ENCODE measurements around the gene KIDINS220.

Gene KIDINS220

DNA sequence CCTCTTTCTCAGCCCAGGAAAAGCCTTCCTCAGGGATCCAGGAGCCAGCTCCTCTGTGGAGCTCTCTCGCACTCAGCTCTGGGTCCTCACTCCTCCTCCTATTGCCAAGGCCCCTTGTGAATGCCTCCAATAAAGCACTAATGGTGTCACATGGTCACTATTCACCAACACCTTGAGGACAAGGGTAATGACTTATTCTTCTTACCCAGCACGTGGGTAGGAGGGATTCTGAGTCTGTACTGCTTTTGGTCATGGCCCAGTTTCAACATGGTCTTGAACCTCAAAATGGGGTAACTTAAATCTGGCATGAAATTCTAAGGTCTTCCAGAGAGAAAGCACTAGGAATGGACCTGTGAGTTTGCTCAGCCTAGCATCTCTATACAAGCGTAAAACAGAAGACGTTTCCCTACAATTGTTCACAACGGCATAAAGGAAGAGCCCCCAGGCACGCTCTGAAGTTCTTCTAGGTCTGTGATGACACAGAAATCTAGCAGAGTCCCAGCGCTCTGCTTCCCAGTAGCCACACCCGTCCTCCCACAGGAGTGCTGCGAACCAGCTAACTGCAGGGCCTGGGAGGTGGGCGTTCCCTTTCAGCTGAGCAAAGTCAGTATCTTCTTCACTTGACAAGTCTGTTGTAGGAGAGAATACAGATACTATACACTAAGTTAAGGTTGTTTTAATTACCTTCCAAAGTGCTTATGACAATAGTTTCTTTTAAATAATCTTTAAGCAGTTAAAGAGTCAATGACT, 14.6 kb upstream of the KIDINS220 start:
- no peak for DNase-seq (ENCODE audit: low read depth in 2 of 2)

DNA sequence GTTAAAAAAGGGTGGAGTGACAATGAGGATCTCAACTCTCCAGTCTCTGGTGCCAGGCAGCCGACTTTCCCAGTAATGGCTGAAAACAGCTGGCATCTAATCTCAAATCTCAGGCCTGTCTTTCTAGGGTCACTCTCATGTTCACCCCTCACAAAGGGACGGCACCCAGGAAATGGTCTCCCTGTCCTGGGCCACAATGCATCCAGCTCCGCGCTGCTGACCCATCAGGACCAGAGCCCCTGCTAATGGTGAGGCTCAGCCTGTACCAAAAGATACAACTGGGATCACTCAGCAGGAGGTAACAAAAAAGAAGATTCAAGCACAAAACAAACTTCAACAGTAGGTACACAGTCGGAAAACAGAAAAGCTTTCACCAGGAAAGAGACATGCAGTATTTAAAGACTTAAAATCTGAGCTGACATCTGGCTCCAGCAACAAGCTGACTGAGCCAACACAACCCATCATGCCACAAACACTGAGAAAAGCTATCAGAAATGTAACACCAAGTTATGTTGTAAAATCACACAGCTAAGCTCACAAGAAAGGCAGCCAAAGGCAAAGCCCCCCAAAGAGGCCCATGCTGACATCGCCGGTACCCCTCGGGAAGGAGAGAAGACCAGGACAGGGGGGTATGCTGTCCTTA, 13.6 kb upstream of the KIDINS220 start:
- no peak for DNase-seq (ENCODE audit: low read depth in 2 of 2)

GRCh38 chr2:8849327-8849726, 11.9 kb upstream of the KIDINS220 start:
- no peak for DNase-seq (ENCODE audit: low read depth in 2 of 2)

GRCh38 chr2:8848328-8849100, 11.1 kb upstream of the KIDINS220 start:
- no peak for DNase-seq (ENCODE audit: low read depth in 2 of 2)

DNA sequence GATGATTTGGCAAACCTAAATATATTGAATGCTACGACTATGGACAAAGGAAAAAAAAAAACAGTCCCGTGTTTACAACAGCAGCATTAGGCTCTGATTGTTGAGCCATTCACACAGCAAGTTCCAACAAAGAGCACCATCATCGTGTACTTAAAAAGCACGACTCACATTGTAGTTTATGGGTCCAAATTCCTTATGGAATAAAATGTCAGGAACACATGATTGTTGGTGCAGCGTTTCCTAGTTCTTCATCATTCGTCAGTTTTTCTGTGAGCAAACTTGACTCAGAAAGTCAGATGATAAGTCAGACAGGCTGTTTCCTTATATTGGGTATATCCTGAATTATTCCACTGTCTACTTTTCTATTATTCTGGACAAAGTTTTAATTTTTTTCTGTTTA, 10.0 kb upstream of the KIDINS220 start:
- DNase-seq (ENCODE audit: low read depth in 2 of 2) = no peak

DNA sequence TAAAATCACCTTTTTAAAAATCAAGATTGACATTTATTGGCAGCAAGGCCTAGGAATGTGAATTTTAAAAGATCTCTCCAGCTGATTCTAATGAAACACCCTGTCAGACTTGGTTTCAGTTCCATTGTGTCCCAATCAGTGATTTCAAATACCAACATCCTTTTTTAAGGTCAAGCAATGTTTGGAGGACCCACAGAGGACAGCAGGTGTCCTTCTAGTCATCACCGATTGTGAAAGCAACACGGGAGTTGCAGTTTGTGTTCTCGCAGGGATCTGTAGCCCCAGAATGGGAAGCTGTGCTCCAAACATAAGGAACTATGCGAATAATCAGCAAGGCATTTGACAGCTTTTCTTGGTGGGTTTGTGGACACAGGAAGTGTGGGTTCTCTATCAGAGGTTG, 4.5 kb upstream of the KIDINS220 start:
- no peak for DNase-seq (ENCODE audit: low read depth in 2 of 2)

DNA sequence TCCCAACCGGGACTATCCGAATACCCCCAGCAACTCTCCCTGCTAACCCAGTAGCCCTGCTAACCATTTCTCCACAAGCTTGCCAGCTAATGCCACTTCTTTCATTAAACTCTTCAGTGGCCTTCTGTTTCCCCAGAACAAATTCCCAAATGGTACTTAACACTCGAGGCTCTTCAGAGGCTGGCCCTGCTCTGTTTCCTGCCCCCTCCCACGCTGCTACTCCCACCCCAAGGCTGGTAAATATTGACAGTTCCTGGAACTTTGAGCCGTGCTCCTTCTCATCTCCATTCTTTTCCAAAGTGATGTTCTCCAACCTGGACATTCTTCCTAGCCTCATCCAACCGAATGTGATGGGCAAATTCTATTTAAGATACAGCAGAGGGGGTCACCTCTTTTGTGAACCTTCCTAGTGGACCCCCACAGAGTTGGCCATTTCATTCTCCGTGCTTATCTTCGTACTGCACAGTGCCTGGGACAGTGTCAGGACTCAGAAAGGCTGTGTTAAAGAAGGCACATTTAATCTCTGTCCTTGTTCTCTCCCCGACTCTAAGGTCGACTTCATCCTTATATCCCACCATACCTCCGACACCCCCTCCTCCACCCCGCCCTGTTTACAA, 3.2 kb upstream of the KIDINS220 start:
- no peak for DNase-seq (ENCODE audit: low read depth in 2 of 2)

- DNase-seq (ENCODE audit: low read depth in 2 of 2) = no peak
These were observed 2.0 kb upstream of the KIDINS220 start for GRCh38 chr2:8839189-8839965.

DNA sequence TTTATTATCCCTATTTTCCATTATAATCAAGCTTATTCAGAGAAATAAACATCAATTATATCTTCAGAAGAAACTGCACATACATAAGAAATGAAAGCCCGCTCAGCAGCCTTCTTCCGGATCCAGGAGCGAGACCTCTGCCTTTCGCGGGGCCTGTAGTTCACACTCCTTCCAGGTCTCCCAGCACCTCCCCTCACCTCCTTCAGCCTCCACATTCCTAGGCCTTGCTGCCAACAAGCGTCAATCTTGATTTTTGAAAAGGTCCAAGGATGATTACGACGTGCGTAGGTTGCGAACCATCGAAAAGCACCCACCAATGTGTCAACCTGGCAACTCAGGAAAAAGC, 355 bp upstream of the KIDINS220 start:
- no peak for DNase-seq (ENCODE audit: low read depth in 2 of 2)

DNA sequence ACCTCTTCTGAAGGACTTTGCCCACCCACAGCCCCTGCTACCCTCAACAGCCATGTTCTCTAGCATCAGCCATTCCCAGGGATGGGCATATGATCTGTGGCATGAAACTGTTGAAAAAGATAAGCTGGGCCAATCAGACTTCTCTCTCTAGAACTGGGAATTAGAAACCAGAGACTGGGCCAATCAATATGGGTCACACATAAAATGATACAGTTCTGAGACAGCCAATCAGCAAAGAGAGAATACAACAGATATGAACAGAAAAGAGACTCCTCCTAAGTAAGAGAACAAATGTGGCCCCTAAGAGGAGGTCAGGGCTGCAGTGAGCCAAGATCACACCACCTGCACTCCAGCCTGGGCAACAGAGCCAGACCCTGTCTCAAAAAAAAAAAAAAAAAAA, 2.1 kb downstream of the KIDINS220 start:
- no peak for DNase-seq (ENCODE audit: low read depth in 2 of 2)

- DNase-seq (ENCODE audit: low read depth in 2 of 2) = no peak
These were observed 3.6 kb downstream of the KIDINS220 start for GRCh38 chr2:8833853-8834252.

DNA sequence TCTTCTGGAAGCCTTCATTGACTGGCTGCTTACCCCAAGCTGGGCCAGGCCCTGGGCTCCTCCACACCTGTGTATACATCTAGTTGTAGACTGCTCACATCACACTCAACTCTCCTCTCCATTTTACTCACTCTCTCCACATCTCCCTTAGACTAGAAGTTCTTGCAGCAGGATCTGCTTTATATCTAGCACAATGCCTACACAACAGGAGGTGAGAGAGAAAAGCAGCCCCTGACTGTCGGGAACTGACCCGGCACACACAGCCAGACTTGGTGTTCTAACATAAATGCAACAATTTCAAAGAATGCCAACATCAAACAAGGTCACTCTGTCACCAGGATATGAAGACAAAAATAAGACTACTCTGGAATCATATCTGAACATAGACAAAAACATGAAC, 5.9 kb downstream of the KIDINS220 start:
- no peak for DNase-seq (ENCODE audit: low read depth in 2 of 2)

DNA sequence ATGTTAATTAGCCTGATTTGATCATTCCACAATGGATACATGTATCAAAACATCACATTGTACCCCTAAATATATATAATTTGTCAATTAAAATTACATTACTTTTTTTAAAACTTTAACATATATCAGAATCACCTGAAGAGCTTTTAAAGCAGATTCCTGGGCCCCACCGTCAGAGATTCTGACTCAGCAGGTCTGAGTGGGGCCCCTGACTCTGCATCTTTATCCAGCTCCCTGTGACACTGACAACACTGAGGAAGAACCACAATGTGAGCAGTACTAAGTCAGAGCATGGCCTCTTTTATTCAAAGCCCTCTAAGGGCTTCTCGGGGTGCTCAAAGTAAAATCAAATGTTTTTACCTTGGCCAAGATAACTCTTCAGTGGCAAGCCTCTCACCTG, 9.7 kb downstream of the KIDINS220 start:
- no peak for DNase-seq (ENCODE audit: low read depth in 2 of 2)

DNA sequence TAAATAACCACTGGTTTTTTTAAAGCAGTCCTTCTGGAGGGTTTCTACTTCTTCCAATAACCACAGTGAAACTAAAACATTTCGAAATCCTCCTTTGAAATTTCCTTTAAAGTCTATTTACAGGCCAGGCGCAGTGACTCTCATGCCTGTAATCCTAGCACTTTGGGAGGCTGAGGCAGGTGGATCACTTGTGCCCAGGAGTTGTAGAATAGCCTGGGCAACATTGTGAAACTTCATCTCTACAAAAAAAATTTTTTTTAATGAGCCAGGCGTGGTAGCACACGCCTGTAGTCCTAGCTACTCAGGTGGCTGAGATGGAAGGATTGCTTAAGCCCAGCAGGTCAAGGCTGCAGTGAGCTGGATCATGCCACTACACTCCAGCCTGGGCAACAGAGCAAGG, 15.2 kb downstream of the KIDINS220 start:
- DNase-seq (ENCODE audit: low read depth in 2 of 2) = no peak

DNA sequence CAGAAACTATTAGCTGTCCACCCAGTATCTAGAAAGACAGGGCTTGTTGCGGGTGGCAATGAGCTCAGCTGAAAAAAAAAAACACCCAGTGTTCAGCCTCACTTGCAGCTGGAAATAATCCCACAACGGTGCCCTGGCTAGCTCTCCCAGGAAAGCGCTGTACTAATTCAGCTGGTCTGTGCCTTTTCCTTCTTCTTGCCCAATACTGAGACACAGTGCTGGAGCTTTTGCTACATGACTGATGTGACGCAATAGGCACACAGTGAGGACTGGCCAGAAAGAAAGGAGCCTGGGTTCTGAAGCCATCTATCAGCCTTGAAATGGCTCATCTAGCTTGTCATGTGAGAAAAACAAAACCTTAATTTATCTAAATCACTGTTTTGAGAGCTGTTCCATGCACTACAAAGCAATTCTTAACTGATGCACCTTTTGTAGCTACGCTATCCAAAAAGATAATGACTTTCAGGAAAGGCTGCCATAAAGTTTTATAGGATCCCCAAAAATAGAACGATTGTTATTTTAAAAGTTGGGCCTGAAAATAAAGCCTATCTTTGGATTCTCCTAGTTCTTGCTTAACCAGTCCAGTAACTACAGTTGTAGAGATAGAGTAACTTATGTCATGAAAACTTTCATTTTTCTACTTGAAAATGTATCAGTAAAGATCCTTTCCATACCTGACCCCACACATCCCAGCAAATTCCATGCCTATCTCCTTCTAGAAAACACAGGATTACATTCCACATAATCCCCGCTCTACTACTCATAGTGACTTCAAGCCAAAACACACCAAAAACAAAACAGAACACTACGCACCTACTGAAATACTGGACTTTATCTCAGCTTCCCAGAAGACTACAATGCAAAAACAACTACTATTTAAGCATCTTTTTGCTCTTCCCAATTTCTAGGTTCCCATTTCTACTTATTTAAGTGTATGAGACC, 15.9 kb downstream of the KIDINS220 start:
- no peak for DNase-seq (ENCODE audit: low read depth in 2 of 2)

DNA sequence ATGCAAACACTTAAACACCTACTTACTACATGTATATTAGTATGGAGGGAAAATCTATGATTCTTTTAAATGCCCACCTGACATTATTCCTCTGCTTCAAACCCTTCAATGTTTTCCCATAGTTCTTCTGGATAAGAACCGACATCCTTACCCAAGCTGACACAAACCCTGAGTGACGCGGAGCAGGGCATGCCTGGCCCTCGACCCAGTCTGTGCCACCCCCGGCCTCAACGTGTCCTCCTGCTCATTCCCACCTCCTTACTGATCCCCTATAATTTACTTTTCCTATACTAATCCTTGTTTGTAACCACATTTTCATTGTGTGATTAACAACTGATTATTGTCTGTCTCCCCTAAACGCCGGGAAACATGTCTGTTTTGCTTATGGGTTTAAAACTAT, 17.5 kb downstream of the KIDINS220 start:
- no peak for DNase-seq (ENCODE audit: low read depth in 2 of 2)

- DNase-seq (ENCODE audit: low read depth in 2 of 2) = no peak
These were observed 18.2 kb downstream of the KIDINS220 start for GRCh38 chr2:8819194-8819593.

GRCh38 chr2:8817221-8817620, 20.2 kb downstream of the KIDINS220 start:
- no peak for DNase-seq (ENCODE audit: low read depth in 2 of 2)

GRCh38 chr2:8806885-8807704, 30.3 kb downstream of the KIDINS220 start:
- no peak for DNase-seq (ENCODE audit: low read depth in 2 of 2)

Measured in stimulated activated CD4-positive, alpha-beta T cell treated with anti-CD3 and anti-CD28 coated beads, Interleukin-12 subunit alpha, Interleukin-12 subunit beta, amount 100 ng/mL, for 24 hours (primary cell).